AG04450 (cell line): ENCODE results near the gene EVI5L. TPM values are rescaled to one million over a fixed set of nuclear protein-coding genes. Genes with fewer than 3 reads are reported as not detected.
A peak's percentile ranks its signal among the peaks of the same experiment; 100 is the strongest.
"Not testable (repeated sequence)": the region's sequence is repeated elsewhere in the genome, so short reads cannot be mapped to it uniquely, and the experiment has no call there.

ENCODE experiments used
- CTCF ChIA-PET: fragments of 300-600, 350-600 bp; formaldehyde crosslinking; extraction: SDS; loops from one replicate; lab custom pipeline; 2022; ENCODE audit warnings: antibody characterized with exemption, inconsistent platforms; lab: Charles Lee
- POLR2A ChIA-PET: fragments of 350-600 bp; formaldehyde crosslinking; extraction: SDS; loops from one replicate; lab custom pipeline; 2021; ENCODE audit warnings: antibody characterized with exemption, inconsistent platforms; lab: Yijun Ruan, JAX
- DNase-seq: peaks from one replicate; pipeline ENCODE4 v3.0.0-alpha.2; 2011; ENCODE audit warnings: low read depth, low spot score
- H3K27ac ChIP-seq: one replicate; pipeline ENCODE4 v1.5.1; 2012; ENCODE audit warnings: low read depth, low read length, control low read depth
- H3K27me3 ChIP-seq: one replicate; pipeline ENCODE4 v1.6.0; 2012; ENCODE audit warnings: low read length; ENCODE audit not compliant: control insufficient read depth, insufficient read depth
- H3K4me3 ChIP-seq: 2 replicates; pipeline ENCODE4 v1.5.1; 2011; ENCODE audit warnings: mild to moderate bottlenecking, low read depth, low read length, control low read depth
- H3K9me3 ChIP-seq: 2 replicates; pipeline ENCODE4 v1.5.1; 2012; ENCODE audit warnings: low read length; ENCODE audit not compliant: control insufficient read depth, insufficient read depth
- polyA plus RNA-seq: library from polyadenylated mRNA; depleted of rRNA; stranded (reverse); fragments of >200 nt; gene quantifications from 2 replicates; pipeline ENCODE4 v1.2.3, GENCODE V29; 2011
- TF ChIP-seq, protein P1 (sequence below): IDR thresholded peaks from 2 replicates; pipeline ENCODE4 v1.5.1; 2011; ENCODE audit warnings: low read depth, low read length, control low read depth, inconsistent platforms

EVI5L gene
- polyA plus RNA-seq, 1 experiment, result 6.7 TPM

DNA sequence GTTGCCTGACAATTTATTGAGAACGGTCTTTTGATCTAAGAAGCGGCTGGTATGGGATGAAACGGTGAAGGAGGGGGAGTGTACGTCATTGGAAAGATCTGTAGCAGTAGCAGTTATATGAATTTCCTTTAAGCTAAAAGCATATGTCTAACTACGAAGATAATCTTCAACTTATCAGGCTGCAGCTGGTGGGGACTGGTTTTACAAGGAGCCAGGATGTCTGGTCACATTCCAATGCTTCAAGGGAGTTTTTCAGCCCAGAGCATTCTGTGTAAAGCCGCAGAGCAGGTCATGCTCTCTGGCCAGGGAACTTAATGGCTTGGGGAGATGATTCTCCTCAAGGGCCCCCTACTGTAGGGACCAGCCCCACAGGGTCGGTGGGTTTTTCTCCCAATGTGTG lies 37.7 kb upstream of the EVI5L start:
- Histone ChIP-seq H3K9me3 (peaks cover 2% of the 10 kb centered on the region), H3K4me3 (no peak overlapping the region), H3K27ac (no peak overlapping the region), H3K27me3 (peaks cover 17% of the 10 kb centered on the region)
- ChIA-PET POLR2A (no interaction called here), CTCF (interaction anchor here (0.8 to 2.2 kb wide), 2 partner anchors 224 to 438 kb away, joined by 3 to 6 read pairs; no protein-coding TSS in a partner anchor)
- no peak for DNase-seq
- TF ChIP-seq, protein P1, sequence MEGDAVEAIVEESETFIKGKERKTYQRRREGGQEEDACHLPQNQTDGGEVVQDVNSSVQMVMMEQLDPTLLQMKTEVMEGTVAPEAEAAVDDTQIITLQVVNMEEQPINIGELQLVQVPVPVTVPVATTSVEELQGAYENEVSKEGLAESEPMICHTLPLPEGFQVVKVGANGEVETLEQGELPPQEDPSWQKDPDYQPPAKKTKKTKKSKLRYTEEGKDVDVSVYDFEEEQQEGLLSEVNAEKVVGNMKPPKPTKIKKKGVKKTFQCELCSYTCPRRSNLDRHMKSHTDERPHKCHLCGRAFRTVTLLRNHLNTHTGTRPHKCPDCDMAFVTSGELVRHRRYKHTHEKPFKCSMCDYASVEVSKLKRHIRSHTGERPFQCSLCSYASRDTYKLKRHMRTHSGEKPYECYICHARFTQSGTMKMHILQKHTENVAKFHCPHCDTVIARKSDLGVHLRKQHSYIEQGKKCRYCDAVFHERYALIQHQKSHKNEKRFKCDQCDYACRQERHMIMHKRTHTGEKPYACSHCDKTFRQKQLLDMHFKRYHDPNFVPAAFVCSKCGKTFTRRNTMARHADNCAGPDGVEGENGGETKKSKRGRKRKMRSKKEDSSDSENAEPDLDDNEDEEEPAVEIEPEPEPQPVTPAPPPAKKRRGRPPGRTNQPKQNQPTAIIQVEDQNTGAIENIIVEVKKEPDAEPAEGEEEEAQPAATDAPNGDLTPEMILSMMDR, result no peak

DNA sequence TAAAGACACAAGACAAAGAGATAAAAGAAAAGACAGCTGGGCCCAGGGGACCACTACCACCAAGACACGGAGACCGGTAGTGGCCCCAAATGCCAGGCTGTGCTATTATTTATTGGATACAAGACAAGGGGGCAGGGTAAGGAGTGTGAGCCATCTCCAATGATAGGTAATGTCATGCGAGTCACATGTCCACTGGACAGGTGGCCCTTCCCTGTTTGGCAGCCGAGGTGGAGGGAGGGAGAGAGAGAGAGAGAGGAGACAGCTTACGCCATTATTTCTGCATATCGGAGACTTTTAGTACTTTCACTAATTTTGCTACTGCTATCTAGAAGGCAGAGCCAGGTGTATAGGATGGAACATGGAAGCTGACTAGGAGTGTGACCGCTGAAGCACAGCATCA lies 37.3 kb upstream of the EVI5L start:
- H3K27ac ChIP-seq, POLR2A ChIA-PET, H3K9me3 ChIP-seq, H3K4me3 ChIP-seq, DNase-seq: not testable (repeated sequence)
- CTCF ChIA-PET, result interaction anchor here (0.8 to 2.2 kb wide), 2 partner anchors 224 to 438 kb away, joined by 3 to 6 read pairs; no protein-coding TSS in a partner anchor
- peaks cover 13% of the 10 kb centered on the region for H3K27me3 ChIP-seq

DNA sequence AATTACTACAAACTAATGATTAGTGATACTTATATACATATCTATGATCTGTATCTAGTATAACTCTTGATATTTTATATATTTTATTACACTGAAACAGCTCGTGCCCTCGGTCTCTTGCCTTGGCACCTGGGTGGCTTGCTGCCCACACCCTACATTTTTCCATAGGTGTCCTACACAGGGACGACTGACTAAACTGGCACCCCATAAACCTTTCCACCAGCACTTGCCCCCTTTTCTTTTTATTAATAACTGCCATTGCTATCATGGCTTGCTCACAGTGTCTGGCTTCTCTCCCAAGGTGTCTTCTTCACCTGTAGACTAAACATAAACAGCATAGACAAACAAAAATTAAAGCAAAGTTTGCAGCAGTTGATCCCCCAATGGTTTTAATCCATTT lies 36.5 kb upstream of the EVI5L start:
- CTCF ChIA-PET, result no interaction called here
- POLR2A ChIA-PET, result no interaction called here
- H3K27ac ChIP-seq, result no peak overlapping the region
- H3K4me3 ChIP-seq, result no peak overlapping the region
- TF ChIP-seq, protein P1, result no peak
- peaks cover 6% of the 10 kb centered on the region for H3K27me3 ChIP-seq
- H3K9me3 ChIP-seq, result peaks cover 2% of the 10 kb centered on the region
- no peak for DNase-seq

- TF ChIP-seq, protein P1, result no peak
- Histone ChIP-seq H3K4me3 (no peak overlapping the region), H3K9me3 (peaks cover 3% of the 10 kb centered on the region), H3K27me3 (no peaks in the 10 kb centered on the region), H3K27ac (no peak overlapping the region)
- ChIA-PET CTCF (interaction anchor here (2.1 to 2.2 kb wide), 2 partner anchors 227 to 441 kb away, joined by 9 to 18 read pairs; no protein-coding TSS in a partner anchor), POLR2A (no interaction called here)
- peak; percentile 2 for DNase-seq
Observed at GRCh38 chr19:7795555-7796161, 34.4 kb upstream of the EVI5L start.

DNA sequence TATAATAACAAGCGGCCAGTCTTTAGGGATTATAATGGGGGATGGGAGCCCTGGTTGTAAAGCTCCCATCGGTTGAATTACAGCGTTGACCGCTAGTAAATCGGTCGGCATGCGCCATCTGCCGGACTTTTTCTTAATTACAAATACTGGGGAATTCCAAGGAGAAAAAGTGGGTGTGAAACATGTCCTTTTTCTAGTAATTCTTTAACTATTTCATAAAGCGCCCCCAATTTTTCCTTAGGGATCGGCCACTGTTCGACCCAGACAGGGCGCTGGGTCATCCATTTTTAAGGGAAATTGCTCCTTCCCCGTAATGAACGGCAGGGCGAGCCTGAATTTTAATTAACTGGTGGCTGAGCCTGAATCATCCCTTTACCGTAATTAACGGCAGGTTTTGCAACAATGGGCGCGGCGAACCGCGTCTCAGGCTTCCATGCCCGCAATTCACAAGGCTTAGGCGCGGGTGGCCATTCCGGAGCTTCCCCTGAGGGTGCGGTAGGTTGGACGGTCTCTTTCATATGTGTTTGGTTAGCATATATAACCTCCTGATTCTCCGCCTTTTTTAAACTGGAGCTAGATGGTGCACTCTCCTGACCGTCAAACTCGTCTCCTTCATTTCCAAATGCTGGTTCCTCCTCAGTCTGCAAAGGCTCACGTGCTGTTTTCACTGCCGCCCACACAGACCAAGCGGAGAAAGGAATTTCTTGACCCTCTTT lies 30.2 kb upstream of the EVI5L start:
- H3K9me3 ChIP-seq, result peaks cover 14% of the 10 kb centered on the region
- no peak overlapping the region for H3K27ac ChIP-seq
- POLR2A ChIA-PET, result interaction anchor here (0.6 to 1.5 kb wide), 5 partner anchors 104 to 231 kb away, joined by 4 to 9 read pairs (median 7); partner anchors contain the start of genes MAP2K7 and TRAPPC5
- CTCF ChIA-PET, result interaction anchor here (0.5 to 4.6 kb wide), 32 partner anchors 10 to 700 kb away, joined by 3 to 191 read pairs (median 4); partner anchors contain the start of gene TRAPPC5
- H3K27me3 ChIP-seq, result peaks cover 2% of the 10 kb centered on the region
- peak; percentile 55 for DNase-seq
- H3K4me3 ChIP-seq, result peak overlapping the region; percentile 51
- TF ChIP-seq, protein P1, result peak; percentile 62
